ENCODE measurements around the gene WNT4.

WNT4 gene

GRCh38 chr1:22164841-22165808 lies 22.2 kb upstream of the WNT4 start:
- TF ChIP-seq PPARA (CRISPR knock-in tag; IDR thresholded peaks at IDR 0.05; ENCODE audit: borderline replicate concordance) (no peak), GLIS3 (CRISPR knock-in tag; IDR thresholded peaks at IDR 0.05) (no peak)
- no peak for ATAC-seq

GRCh38 chr1:22163564-22163963 lies 20.7 kb upstream of the WNT4 start:
- no peak; the same call in 2 of the 3 replicates for ATAC-seq
- TF ChIP-seq OSR1 (CRISPR knock-in tag; IDR thresholded peaks at IDR 0.05) (no peak), ZFP3 (CRISPR knock-in tag; IDR thresholded peaks at IDR 0.05) (no peak), BACH2 (CRISPR knock-in tag; IDR thresholded peaks at IDR 0.05; ENCODE audit: borderline replicate concordance) (no peak), CSRNP3 (CRISPR knock-in tag; IDR thresholded peaks at IDR 0.05) (no peak), GLIS3 (CRISPR knock-in tag; IDR thresholded peaks at IDR 0.05) (no peak), CREB5 (CRISPR knock-in tag; IDR thresholded peaks at IDR 0.05; ENCODE audit: low read depth) (no peak), RARB (CRISPR knock-in tag; IDR thresholded peaks at IDR 0.05) (no peak)

GRCh38 chr1:22163137-22163536 lies 20.2 kb upstream of the WNT4 start:
- no peak for ATAC-seq
- TF ChIP-seq ZNF8 (CRISPR knock-in tag; IDR thresholded peaks at IDR 0.05) (no peak), ESRRG (CRISPR knock-in tag; IDR thresholded peaks at IDR 0.05) (no peak), PATZ1 (CRISPR knock-in tag; IDR thresholded peaks at IDR 0.05; ENCODE audit: borderline replicate concordance) (no peak), RARB (CRISPR knock-in tag; IDR thresholded peaks at IDR 0.05) (no peak), ZC3H10 (CRISPR knock-in tag; IDR thresholded peaks at IDR 0.05) (no peak), TOX (CRISPR knock-in tag; IDR thresholded peaks at IDR 0.05; ENCODE audit: borderline replicate concordance) (no peak), ZFP30 (CRISPR knock-in tag; IDR thresholded peaks at IDR 0.05) (no peak)

- ATAC-seq, result no peak
- TF ChIP-seq POU6F1 (CRISPR knock-in tag; IDR thresholded peaks at IDR 0.05; ENCODE audit: borderline replicate concordance, low read depth) (no peak), ZNF565 (CRISPR knock-in tag; conservative IDR thresholded peaks at IDR 0.05; ENCODE audit: low read depth) (no peak), ARNTL (CRISPR knock-in tag; IDR thresholded peaks at IDR 0.05; ENCODE audit: borderline replicate concordance, low read depth) (no peak), ISL1 (CRISPR knock-in tag; IDR thresholded peaks at IDR 0.05) (no peak), TCF4 (CRISPR knock-in tag; IDR thresholded peaks at IDR 0.05; ENCODE audit: borderline replicate concordance) (no peak)
These were observed 17.0 kb upstream of the WNT4 start for GRCh38 chr1:22159891-22160290.

- no peak for TF ChIP-seq POU6F1 (CRISPR knock-in tag; IDR thresholded peaks at IDR 0.05; ENCODE audit: borderline replicate concordance, low read depth)
- TF ChIP-seq ZC3H10 (CRISPR knock-in tag; IDR thresholded peaks at IDR 0.05), result no peak
- TF ChIP-seq ZNF8 (CRISPR knock-in tag; IDR thresholded peaks at IDR 0.05), result no peak
- no peak for TF ChIP-seq ZFP3 (CRISPR knock-in tag; IDR thresholded peaks at IDR 0.05)
- no peak for TF ChIP-seq ISL1 (CRISPR knock-in tag; IDR thresholded peaks at IDR 0.05)
- TF ChIP-seq TCF4 (CRISPR knock-in tag; IDR thresholded peaks at IDR 0.05; ENCODE audit: borderline replicate concordance), result no peak
- TF ChIP-seq ZNF565 (CRISPR knock-in tag; conservative IDR thresholded peaks at IDR 0.05; ENCODE audit: low read depth), result no peak
- no peak for TF ChIP-seq GLIS3 (CRISPR knock-in tag; IDR thresholded peaks at IDR 0.05)
- TF ChIP-seq OSR1 (CRISPR knock-in tag; IDR thresholded peaks at IDR 0.05), result no peak
- TF ChIP-seq TOX (CRISPR knock-in tag; IDR thresholded peaks at IDR 0.05; ENCODE audit: borderline replicate concordance), result no peak
- TF ChIP-seq PPARA (CRISPR knock-in tag; IDR thresholded peaks at IDR 0.05; ENCODE audit: borderline replicate concordance), result no peak
- no peak for TF ChIP-seq PATZ1 (CRISPR knock-in tag; IDR thresholded peaks at IDR 0.05; ENCODE audit: borderline replicate concordance)
- TF ChIP-seq ESRRG (CRISPR knock-in tag; IDR thresholded peaks at IDR 0.05), result no peak
- no peak for TF ChIP-seq ZFP30 (CRISPR knock-in tag; IDR thresholded peaks at IDR 0.05)
- no peak for TF ChIP-seq CSDC2 (CRISPR knock-in tag; IDR thresholded peaks at IDR 0.05)
- TF ChIP-seq ZNF70 (CRISPR knock-in tag; IDR thresholded peaks at IDR 0.05), result no peak
- ATAC-seq, result no peak
These were observed 15.8 kb upstream of the WNT4 start for GRCh38 chr1:22158654-22159053.

All from SK-N-SH treated with all-trans-retinoic acid at 6 μM for 48 hours (cell line).